RPMI7951 (cell line): ENCODE measurements around the gene MLXIP. TPM values are rescaled to one million over a fixed set of nuclear protein-coding genes. Genes with fewer than 3 reads are reported as not detected.
A peak's percentile ranks its signal among the peaks of the same experiment; 100 is the strongest.
"Not testable (repeated sequence)": the region's sequence is repeated elsewhere in the genome, so short reads cannot be mapped to it uniquely, and the experiment has no call there.

Source experiments
- DNase-seq: peaks from one replicate; pipeline ENCODE4 v3.0.0-alpha.2; 2012; ENCODE audit warnings: low read depth
- total RNA-seq: library from RNA; depleted of rRNA; stranded (reverse); fragments of >200 nt; shearing (Covaris generic); gene quantifications from 2 replicates; pipeline ENCODE4 v1.2.3, GENCODE V29; 2014

MLXIP gene
- total RNA-seq, 1 experiment from 2014 or later: 2.6 TPM

- no peak for DNase-seq
Measured at GRCh38 chr12:122147514-122148290, 69.1 kb downstream of the MLXIP start.

DNA sequence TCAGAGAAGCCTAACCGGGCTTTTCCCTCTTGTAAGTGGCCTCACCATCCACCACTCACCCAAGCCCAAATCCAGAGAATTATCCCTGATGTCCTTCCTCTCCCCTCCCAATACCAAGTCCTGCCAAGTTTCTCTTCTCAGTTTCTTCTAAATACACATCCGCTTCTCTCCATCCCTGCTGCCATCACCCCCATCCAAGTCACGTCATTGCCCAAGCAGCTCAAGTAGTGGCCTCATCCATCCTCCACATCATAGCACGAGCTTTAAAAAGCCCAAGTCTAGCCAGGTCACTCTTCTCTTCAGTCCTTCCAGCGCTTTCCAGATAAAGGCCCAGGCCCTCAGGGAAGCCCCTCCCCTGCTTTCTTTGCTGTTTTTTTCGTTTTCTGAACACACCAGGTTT is 70.1 kb downstream of the MLXIP start:
- no peak for DNase-seq

DNA sequence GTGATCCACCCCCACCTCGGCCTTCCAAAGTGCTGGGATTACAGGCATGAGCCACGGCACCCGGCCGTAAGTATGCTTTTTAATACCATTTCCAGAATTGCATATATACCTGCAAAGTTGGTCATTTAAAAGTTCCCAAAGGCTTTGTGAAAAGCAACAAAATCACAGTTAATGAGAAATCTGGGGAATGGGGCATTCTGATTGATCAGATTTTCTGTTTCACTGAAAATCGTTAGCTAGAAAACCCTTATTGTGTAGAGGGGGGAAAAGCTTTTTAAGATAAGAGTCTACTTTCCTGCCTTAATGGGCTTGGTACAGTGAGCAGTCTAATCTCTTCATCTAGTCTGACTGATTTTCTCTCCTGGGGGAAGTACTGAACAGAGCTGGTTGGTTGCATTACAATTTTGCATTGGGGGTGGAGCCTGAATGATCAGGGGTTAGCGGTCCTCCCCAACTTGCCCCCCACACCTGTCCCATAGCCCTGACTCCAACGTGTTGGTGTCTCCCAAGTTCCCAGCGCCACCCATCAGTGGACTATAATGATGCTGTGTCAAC is 71.6 kb downstream of the MLXIP start:
- DNase-seq: no peak

DNA sequence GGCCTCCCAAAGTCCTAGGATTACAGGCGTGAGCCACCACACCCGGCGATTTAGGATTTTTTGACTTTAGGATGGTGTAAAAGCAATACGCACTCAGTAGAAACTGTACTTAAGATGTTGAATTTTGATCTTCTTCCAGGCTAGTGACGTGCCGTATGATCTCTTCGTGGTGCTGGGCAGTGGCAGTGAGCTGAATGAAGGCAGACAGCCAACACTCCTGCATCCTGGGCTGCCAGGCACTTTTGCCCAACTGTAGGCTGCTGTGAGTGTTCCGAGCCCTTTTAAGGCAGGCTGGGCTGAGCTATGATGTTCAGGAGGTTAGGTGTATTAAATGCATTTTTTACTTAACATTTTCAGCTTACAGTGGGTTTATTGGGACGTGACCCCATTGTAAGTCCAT is 74.2 kb downstream of the MLXIP start:
- no peak for DNase-seq

DNA sequence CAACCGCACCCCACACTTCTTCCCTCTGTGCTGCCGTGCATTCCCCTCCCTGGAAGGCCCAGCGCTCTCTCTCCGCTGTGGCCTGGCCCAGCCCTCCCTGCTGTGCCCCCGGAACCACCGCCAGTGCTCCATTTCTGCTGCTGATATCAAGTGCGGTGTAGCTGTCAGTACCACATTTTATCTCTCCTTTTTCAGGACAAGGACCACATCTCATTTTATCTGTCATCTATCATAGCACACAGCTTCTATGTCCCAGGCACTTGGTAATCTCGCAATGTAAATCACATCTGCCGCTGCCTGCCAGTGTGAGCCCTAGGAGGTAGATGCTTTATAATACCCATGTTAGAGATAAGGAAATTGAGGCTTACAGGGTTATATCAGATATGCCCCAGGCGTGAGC is 77.1 kb downstream of the MLXIP start:
- no peak for DNase-seq

DNA sequence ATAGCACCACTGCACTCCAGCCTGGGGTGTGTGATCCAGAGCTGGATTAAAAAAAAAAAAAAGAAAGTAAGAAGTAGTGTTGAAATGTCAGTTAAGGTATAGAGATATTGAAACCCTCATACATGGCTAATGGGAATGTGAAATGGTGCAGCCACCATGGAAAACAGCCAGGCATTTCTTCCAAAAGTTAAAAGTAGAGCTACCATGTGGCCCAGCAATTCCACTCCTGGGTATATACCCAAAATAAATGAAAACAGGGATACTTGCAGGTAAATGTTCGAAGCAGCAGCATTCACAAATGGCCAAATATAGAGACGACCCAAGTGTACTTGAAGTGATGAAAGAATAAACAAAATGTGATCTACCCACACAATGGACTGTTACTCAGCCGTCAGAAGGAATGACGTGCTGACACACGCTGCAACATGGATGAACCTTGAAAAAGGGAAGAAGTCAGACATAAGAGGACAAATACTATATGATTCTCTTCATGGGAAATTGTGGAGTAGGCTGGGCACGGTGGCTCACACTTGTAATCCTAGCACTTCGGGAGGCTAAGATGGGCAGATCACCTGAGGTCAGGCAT is 80.2 kb downstream of the MLXIP start:
- no peak for DNase-seq

GRCh38 chr12:122159882-122160281 is 81.3 kb downstream of the MLXIP start:
- DNase-seq: no peak

GRCh38 chr12:122160761-122161160 is 82.2 kb downstream of the MLXIP start:
- DNase-seq: no peak

GRCh38 chr12:122161682-122162081 is 83.1 kb downstream of the MLXIP start:
- no peak for DNase-seq

GRCh38 chr12:122162976-122163375 is 84.4 kb downstream of the MLXIP start:
- no peak for DNase-seq

GRCh38 chr12:122166422-122167349 is 88.1 kb downstream of the MLXIP start:
- no peak for DNase-seq

DNA sequence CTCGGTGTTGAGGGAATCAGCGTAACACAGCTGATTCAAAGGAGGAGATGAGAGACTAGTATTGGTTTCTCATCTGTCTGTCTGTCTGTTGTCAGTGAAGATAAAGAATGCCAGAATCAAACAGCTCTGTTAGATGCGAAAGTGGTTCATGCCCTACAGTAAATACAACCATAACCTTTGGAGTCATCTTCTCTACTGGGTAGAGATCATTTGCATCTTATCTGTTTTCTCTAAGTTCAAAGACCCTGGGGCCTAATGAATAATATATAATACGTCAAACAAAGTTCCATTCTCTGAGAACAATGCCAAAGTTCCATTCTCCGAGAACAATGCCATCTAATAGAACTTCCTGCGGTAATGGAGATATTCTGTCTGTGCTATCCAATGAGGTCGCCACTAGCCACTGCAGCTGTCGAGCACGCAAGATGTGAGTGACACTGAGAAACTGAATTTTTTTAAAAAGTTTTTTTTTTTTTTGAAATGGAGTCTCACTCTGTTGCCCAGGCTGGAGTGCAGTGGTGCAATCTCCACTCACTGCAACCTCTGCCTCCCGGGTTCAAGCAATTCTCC is 88.9 kb downstream of the MLXIP start:
- no peak for DNase-seq

GRCh38 chr12:122168492-122168891 is 89.9 kb downstream of the MLXIP start:
- no peak for DNase-seq

- no peak for DNase-seq
Measured at GRCh38 chr12:122171399-122171798, 92.8 kb downstream of the MLXIP start.

DNA sequence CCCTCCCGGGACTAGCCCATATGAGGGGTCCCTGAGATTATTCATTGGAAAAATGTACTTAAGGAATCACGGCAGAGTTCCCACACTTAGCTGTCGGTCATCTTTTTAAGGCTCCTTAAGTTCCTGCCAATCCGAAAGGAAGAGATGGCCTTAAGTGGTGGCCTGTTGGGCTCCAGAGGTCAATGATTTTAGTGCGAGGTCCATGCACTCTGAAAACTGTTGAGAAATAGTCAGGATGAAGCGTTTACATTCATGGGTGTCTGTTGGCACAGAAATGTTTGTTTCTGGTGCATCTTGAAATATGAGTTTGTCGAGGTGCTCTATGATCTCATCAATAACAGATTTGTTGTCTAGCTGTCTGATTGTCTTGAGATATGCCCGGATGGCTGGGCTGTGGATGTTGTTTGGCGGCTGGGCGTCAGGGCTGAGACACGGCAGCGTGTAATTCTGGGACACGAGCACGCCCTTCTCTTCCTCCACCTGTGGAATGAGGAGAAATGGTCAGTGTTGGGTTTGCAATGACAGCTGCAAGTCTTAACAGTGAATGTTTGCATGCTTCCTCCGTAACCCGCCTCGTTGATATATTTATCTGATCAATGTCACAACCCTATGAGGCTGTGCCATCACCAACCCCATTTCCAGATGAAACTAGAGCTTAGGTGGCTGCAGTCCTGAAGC is 93.8 kb downstream of the MLXIP start:
- no peak for DNase-seq

DNA sequence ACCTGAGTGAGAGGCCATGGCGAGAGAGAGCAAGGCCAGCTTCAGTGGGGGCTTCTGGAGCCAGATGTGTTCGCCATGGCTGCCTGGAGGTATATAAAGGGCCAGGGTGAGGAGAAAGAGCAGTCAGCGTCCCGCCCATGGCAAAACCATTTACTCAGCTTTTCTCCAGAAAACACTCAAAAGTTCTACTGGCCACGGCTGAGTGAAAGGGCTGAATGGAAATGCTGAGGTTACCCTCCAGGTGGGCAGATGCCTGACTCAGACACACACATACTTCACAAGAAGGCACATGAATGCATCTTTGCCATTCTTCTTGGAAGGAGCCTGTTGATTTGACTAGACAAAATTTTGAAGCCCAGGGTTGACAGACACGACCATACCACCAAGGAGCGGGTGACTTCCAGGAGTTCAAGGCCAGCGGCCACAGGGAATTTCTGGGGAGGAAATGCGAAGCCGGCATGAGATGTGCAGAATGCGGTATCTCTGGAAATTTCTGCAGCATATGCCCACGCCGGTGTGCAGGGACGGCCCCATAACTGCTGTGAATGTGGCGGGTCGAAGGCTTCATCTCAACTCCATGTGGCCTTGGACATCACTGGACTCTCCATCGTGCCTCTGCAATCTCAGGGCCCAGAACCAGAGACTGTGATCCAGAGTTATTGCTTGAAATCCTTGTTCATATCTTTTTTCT is 95.7 kb downstream of the MLXIP start, which contains the start of gene IL31:
Gene IL31 (minus strand): TSS at position 67 of the 691 bp plus-strand sequence. CDS start 49 bp downstream, at position 18.
- no peak for DNase-seq

- not testable (repeated sequence) for DNase-seq
Measured at GRCh38 chr12:122176473-122176872, 97.9 kb downstream of the MLXIP start.

DNA sequence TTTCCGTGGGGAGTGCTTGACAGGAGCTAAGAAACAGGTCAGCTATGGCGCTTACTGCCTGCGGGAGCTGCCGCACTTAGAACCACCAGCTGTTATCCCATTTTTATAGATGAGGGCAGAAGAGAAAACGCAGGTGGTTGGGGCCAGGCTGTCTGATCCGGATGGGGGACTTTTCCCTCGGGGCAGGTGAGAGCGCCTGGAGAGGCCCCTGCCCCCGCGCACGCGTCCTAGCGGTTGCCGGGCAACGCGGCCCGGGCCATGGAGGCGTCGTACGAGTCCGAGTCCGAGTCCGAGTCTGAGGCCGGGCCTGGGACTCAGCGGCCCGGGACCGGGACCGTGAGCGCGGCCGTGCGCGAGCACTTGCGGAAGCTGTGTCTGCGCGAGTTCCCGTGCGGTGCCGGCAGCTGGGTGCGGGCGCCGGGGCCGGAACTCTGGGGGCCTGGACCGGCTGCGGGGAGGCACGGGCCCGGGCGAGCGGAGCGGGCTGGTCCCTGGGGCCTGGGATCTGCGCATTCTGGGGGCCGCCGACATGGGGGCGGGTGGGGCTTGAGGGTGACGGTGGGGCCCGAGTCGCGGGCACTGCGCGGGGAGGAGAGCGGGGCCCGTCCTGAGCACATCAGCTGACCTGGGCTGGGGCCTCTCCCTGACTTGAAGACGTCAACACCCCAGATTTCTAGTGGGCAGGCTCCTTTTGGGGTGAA is 104.5 kb downstream of the MLXIP start, which contains the start of gene LRRC43:
Gene LRRC43 (plus strand): TSS at position 237 of the 701 bp plus-strand sequence. CDS start 22 bp downstream, at position 259.
- DNase-seq: peak; percentile 22

- DNase-seq: no peak
Measured at GRCh38 chr12:122183588-122183940, 105.0 kb downstream of the MLXIP start.

- DNase-seq: no peak
Measured at GRCh38 chr12:122184517-122184916, 106.0 kb downstream of the MLXIP start.
